ENCODE measurements around the gene EPHA5. TPM values are rescaled to one million over a fixed set of nuclear protein-coding genes. Genes with fewer than 3 reads are reported as not detected.

The EPHA5 gene
- total RNA-seq, 1 experiment from 2014 or later, result not detected

DNA sequence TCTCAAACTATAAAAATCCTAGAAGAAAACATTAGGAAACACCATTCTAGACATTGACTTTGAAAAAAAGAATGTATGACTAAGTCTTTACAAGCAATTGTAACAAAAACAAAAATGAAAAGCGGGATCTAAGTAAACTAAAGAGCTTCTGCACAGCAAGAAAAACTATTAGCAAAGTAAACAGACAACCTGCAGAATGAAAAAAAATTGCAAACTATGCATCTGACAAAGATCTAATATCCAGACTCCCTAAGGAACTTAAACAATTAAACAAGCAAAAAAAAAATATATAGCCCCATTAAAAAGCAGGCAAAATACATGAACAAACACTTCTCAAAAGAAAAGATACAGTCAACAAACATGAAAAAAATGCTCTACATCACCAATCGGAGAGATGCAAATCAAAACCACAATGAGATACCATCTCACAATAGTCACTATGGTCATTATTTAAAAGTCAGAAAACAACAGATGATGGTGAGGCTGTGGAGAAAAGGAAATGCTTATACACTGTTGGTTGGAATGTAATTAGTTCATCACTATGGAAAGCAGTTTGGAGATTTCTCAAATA, 168.1 kb downstream of the EPHA5 start:
- no peaks in the 10 kb centered on the region for H3K4me1 ChIP-seq (ENCODE audit: insufficient read depth, low read length)
- no peak overlapping the region for H2BK20ac ChIP-seq (ENCODE audit: low read depth, low read length, poor library complexity, severe bottlenecking)
- no peaks in the 10 kb centered on the region for H4K20me1 ChIP-seq (ENCODE audit: control insufficient read depth, insufficient read depth, insufficient read length)
- no peak overlapping the region for H2BK120ac ChIP-seq (ENCODE audit: low read depth, low read length, poor library complexity, severe bottlenecking)
- no peak overlapping the region for H4K91ac ChIP-seq (ENCODE audit: insufficient read length, low read depth, low read length)
- no peak overlapping the region for H3K9ac ChIP-seq (ENCODE audit: extremely low read depth, insufficient read length, low read length)
- H2BK5ac ChIP-seq (ENCODE audit: insufficient read length, low read length), result no peak overlapping the region
- no peak overlapping the region for H3K4ac ChIP-seq (ENCODE audit: low read depth, low read length)
- H3K14ac ChIP-seq (ENCODE audit: insufficient read depth, low read length), result no peak overlapping the region
- no peaks in the 10 kb centered on the region for H3K79me2 ChIP-seq (ENCODE audit: insufficient read depth, low read length)
- no peak for DNase-seq
- no peaks in the 10 kb centered on the region for H3K79me1 ChIP-seq (ENCODE audit: insufficient read depth, low read depth, low read length, poor library complexity, severe bottlenecking)
- no peak for TF ChIP-seq CTCF (conservative IDR thresholded peaks at IDR 0.05)
- Mint-ChIP-seq H3K4me3 (no peak overlapping the region), H3K4me1 (no peaks in the 10 kb centered on the region), H3K36me3 (ENCODE audit: insufficient read depth in 1 of 3, low read depth in 3 of 3) (peaks cover 3 to 4% (median 4%) of the 10 kb centered on the region in 3 experiments; a peak in 3 of 7 replicates), H3K27ac (no peak overlapping the region), H3K27me3 (ENCODE audit: low read depth) (no peaks in the 10 kb centered on the region), H3K9me3 (peaks cover 6 to 7% of the 10 kb centered on the region in 2 experiments; a peak in 3 of 5 replicates)
- no peaks in the 10 kb centered on the region for H3K23me2 ChIP-seq (ENCODE audit: insufficient read length, low read depth, low read length, poor library complexity, severe bottlenecking)
- H2BK15ac ChIP-seq (ENCODE audit: low read depth, low read length), result no peak overlapping the region
- H2AK5ac ChIP-seq (ENCODE audit: insufficient read length, low read length), result no peak overlapping the region
- no peaks in the 10 kb centered on the region for H3K9me3 ChIP-seq (ENCODE audit: control insufficient read depth, low read depth, low read length)
- no peak overlapping the region for H4K5ac ChIP-seq (ENCODE audit: insufficient read length, low read depth, low read length)
- no peak overlapping the region for H4K8ac ChIP-seq (replicated peaks; ENCODE audit: insufficient read length, low read depth, low read length)
- H3K56ac ChIP-seq (ENCODE audit: insufficient read length, low read depth, low read length), result no peak overlapping the region
- H3K18ac ChIP-seq (ENCODE audit: insufficient read length, low read depth, low read length), result no peak overlapping the region
- H3K27ac ChIP-seq (ENCODE audit: insufficient read length, low read depth, low read length), result no peak overlapping the region
- no CpG with 5 or more reads among the region's 2 CpGs for WGBS (ENCODE audit: extremely low coverage, insufficient read length, low lambda C conversion rate)
- no peak overlapping the region for H3T11ph ChIP-seq (ENCODE audit: low read length)
- H3K27me3 ChIP-seq (ENCODE audit: insufficient read depth, low read length), result no peaks in the 10 kb centered on the region
- H2AFZ ChIP-seq (ENCODE audit: low read length), result no peak overlapping the region
- no peak overlapping the region for H3K4me2 ChIP-seq (ENCODE audit: insufficient read depth, insufficient read length, low read length)
- H2BK12ac ChIP-seq (ENCODE audit: insufficient read length, low read depth, low read length), result no peak overlapping the region
- no peak overlapping the region for H3K23ac ChIP-seq (ENCODE audit: insufficient read length, low read depth, low read length)
